Osteoblast (primary cell): Measurements from ENCODE around the gene ACSL5. TPM values are rescaled to one million over a fixed set of nuclear protein-coding genes. Genes with fewer than 3 reads are reported as not detected.

Experiments used
- DNase-seq: peaks from one replicate; pipeline ENCODE4 v3.0.0; 2011; ENCODE audit warnings: low spot score, mixed read lengths; ENCODE audit not compliant: insufficient read length; ENCODE audit errors: missing footprints
- H2AFZ ChIP-seq: 2 replicates; pipeline ENCODE4 v1.6.0; 2011; ENCODE audit warnings: mild to moderate bottlenecking, low read length
- H3K27ac ChIP-seq: 2 replicates; pipeline ENCODE4 v1.5.1; 2011; ENCODE audit warnings: mild to moderate bottlenecking, low read depth, low read length, moderate library complexity
- H3K27me3 ChIP-seq: 2 replicates; pipeline ENCODE4 v1.6.0; 2012; ENCODE audit warnings: mild to moderate bottlenecking, control low read depth, inconsistent platforms, low read length, moderate library complexity; ENCODE audit not compliant: insufficient read depth
- H3K36me3 ChIP-seq: 2 replicates; pipeline ENCODE4 v1.5.1; 2011; ENCODE audit warnings: mild to moderate bottlenecking, low read length, control low read depth, moderate library complexity; ENCODE audit not compliant: insufficient read depth
- H3K4me1 ChIP-seq: 2 replicates; pipeline ENCODE4 v1.5.1; 2011; ENCODE audit warnings: mild to moderate bottlenecking, low read length, control low read depth, moderate library complexity; ENCODE audit not compliant: insufficient read depth
- H3K4me2 ChIP-seq: 2 replicates; pipeline ENCODE4 v1.6.0; 2011; ENCODE audit warnings: mild to moderate bottlenecking, low read length; ENCODE audit not compliant: insufficient read depth
- H3K4me3 ChIP-seq: fragments of 200-600 bp; sonication (generic); 3 replicates; pipeline ENCODE4 v1.5.1; 2012; ENCODE audit warnings: mild to moderate bottlenecking, low read length, inconsistent platforms; ENCODE audit not compliant: insufficient read depth
- H3K79me2 ChIP-seq: 2 replicates; pipeline ENCODE4 v1.6.0; 2012; ENCODE audit warnings: mild to moderate bottlenecking, low read length, control low read depth, inconsistent platforms; ENCODE audit not compliant: insufficient read depth
- H3K9me3 ChIP-seq: 2 replicates; pipeline ENCODE4 v1.5.1; 2011; ENCODE audit warnings: low read depth, low read length, control low read depth
- H4K20me1 ChIP-seq: 2 replicates; pipeline ENCODE4 v1.6.0; 2012; ENCODE audit warnings: mild to moderate bottlenecking, low read length, control low read depth; ENCODE audit not compliant: insufficient read depth
- CTCF ChIP-seq: IDR thresholded peaks from 2 replicates; pipeline ENCODE4 v1.5.1; 2011; ENCODE audit warnings: mild to moderate bottlenecking, low read depth, low read length, moderate library complexity; ENCODE audit errors: extremely low read depth
- total RNA-seq: library from RNA; depleted of rRNA; stranded (reverse); fragments of >200 nt; gene quantifications from 2 replicates; pipeline ENCODE4 v1.2.3, GENCODE V29; 2012

ACSL5 gene
- total RNA-seq, 1 donor, result 5.1 TPM

- H3K36me3 ChIP-seq, result peaks cover 13% of the 10 kb centered on the region
- H3K27ac ChIP-seq, result no peak overlapping the region
- no peak for TF ChIP-seq CTCF
- H2AFZ ChIP-seq, result no peak overlapping the region
- H3K27me3 ChIP-seq, result no peaks in the 10 kb centered on the region
- DNase-seq, result no peak
- H3K4me2 ChIP-seq, result no peak overlapping the region
- no peaks in the 10 kb centered on the region for H3K9me3 ChIP-seq
- peaks cover 4% of the 10 kb centered on the region for H3K4me1 ChIP-seq
- H4K20me1 ChIP-seq, result no peaks in the 10 kb centered on the region
- no peaks in the 10 kb centered on the region for H3K79me2 ChIP-seq
- H3K4me3 ChIP-seq, result no peak overlapping the region
These were observed 91.5 kb downstream of the ACSL5 start for GRCh38 chr10:112465299-112465883.

- H3K4me2 ChIP-seq, result no peak overlapping the region
- no peaks in the 10 kb centered on the region for H3K79me2 ChIP-seq
These were observed 92.9 kb downstream of the ACSL5 start for GRCh38 chr10:112466802-112467201.

GRCh38 chr10:112467541-112468075 lies 93.7 kb downstream of the ACSL5 start:
- Histone ChIP-seq H3K27me3 (no peaks in the 10 kb centered on the region), H3K79me2 (no peaks in the 10 kb centered on the region), H3K27ac (no peak overlapping the region), H4K20me1 (peaks cover 4% of the 10 kb centered on the region), H2AFZ (no peak overlapping the region), H3K4me3 (no peak overlapping the region), H3K36me3 (peaks cover 13% of the 10 kb centered on the region), H3K4me2 (no peak overlapping the region), H3K9me3 (no peaks in the 10 kb centered on the region), H3K4me1 (no peaks in the 10 kb centered on the region)
- no peak for DNase-seq
- no peak for TF ChIP-seq CTCF

More at GRCh38 chr10:112466802-112467201, 92.9 kb downstream of the ACSL5 start:
- Histone ChIP-seq H4K20me1 (no peaks in the 10 kb centered on the region), H3K27ac (no peak overlapping the region), H3K27me3 (no peaks in the 10 kb centered on the region), H3K4me1 (no peaks in the 10 kb centered on the region), H3K9me3 (no peaks in the 10 kb centered on the region), H3K4me3 (no peak overlapping the region), H3K36me3 (peaks cover 13% of the 10 kb centered on the region), H2AFZ (no peak overlapping the region)
- DNase-seq, result no peak
- TF ChIP-seq CTCF, result no peak

- H3K4me2 ChIP-seq, result no peak overlapping the region
- no peaks in the 10 kb centered on the region for H3K27me3 ChIP-seq
- no peak overlapping the region for H2AFZ ChIP-seq
- no peaks in the 10 kb centered on the region for H3K79me2 ChIP-seq
- H3K27ac ChIP-seq, result no peak overlapping the region
- H4K20me1 ChIP-seq, result peaks cover 4% of the 10 kb centered on the region
- DNase-seq, result no peak
- no peaks in the 10 kb centered on the region for H3K9me3 ChIP-seq
- no peak overlapping the region for H3K4me3 ChIP-seq
- peak; percentile 76 for TF ChIP-seq CTCF
- no peaks in the 10 kb centered on the region for H3K36me3 ChIP-seq
- no peaks in the 10 kb centered on the region for H3K4me1 ChIP-seq
These were observed 98.1 kb downstream of the ACSL5 start for GRCh38 chr10:112471878-112472487.
